A673 (cell line): ENCODE results near the gene ATP2B3.

Experiments used
- EZH2 ChIP-seq: fragments of 200-600 bp; sonication (generic); IDR thresholded peaks from 2 replicates; pipeline ENCODE4 v1.6.1; 2017; ENCODE audit warnings: borderline replicate concordance, low read depth, mild to moderate bottlenecking, mixed read lengths, antibody characterized with exemption, low read length; ENCODE audit not compliant: poor library complexity, severe bottlenecking
- TF ChIP-seq, protein P1 (sequence below): fragments of 300-800, 200-600 bp; sonication (generic); conservative IDR thresholded peaks from 2 replicates; pipeline ENCODE4 v1.5.1; 2017; ENCODE audit warnings: low read depth, mild to moderate bottlenecking, antibody characterized with exemption, low read length, moderate library complexity, mixed read lengths

DNA sequence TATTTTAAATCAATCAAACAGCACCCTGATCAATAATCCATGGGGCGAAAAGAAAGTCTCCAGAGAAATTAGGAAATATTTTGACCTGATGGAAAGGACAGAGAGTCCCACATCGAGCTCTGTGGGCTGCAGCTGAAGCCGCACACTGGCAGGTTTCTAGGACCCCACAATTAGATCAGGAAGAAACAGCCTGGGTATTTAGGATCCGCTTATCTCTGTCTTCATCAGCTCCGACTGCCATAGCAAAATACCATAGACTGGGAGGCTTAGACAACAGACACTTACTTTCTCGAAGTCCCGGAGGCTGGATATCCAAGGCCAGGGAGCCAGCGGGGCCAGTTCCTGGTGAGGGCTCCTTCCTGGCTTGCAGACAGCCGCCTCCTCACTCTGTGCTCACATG, 45.1 kb downstream of the ATP2B3 start:
- TF ChIP-seq, protein P1, sequence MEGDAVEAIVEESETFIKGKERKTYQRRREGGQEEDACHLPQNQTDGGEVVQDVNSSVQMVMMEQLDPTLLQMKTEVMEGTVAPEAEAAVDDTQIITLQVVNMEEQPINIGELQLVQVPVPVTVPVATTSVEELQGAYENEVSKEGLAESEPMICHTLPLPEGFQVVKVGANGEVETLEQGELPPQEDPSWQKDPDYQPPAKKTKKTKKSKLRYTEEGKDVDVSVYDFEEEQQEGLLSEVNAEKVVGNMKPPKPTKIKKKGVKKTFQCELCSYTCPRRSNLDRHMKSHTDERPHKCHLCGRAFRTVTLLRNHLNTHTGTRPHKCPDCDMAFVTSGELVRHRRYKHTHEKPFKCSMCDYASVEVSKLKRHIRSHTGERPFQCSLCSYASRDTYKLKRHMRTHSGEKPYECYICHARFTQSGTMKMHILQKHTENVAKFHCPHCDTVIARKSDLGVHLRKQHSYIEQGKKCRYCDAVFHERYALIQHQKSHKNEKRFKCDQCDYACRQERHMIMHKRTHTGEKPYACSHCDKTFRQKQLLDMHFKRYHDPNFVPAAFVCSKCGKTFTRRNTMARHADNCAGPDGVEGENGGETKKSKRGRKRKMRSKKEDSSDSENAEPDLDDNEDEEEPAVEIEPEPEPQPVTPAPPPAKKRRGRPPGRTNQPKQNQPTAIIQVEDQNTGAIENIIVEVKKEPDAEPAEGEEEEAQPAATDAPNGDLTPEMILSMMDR: no peak
- TF ChIP-seq EZH2: no peak
